Mammary epithelial cell (primary cell): ENCODE data around the gene TMEM97.

Source experiments
- CTCF ChIP-seq, 2 donors: IDR thresholded peaks in 1 of 2; conservative IDR thresholded peaks in 1 of 2; 2 replicates each; pipeline ENCODE4 v1.5.1; 2011 to 2012; ENCODE audit warnings: inconsistent platforms in 2 of 2, low read length in 2 of 2, mild to moderate bottlenecking in 2 of 2, control low read depth in 1 of 2, low read depth in 1 of 2; ENCODE audit not compliant: insufficient read depth in 1 of 2; ENCODE audit errors: extremely low read depth in 1 of 2
- EZH2 ChIP-seq: IDR thresholded peaks from 2 replicates; pipeline ENCODE4 v1.6.1; 2012; ENCODE audit warnings: low read length, inconsistent platforms, borderline replicate concordance

- no peak for TF ChIP-seq CTCF (conservative IDR thresholded peaks at IDR 0.05 in 1 of 2, IDR thresholded peaks at IDR 0.05 in 1 of 2; ENCODE audit: extremely low read depth in 1 of 2, insufficient read depth in 1 of 2, low read depth in 1 of 2, low read length in 2 of 2)
- no peak for TF ChIP-seq EZH2
Observed at GRCh38 chr17:28331891-28332420, 13.0 kb downstream of the TMEM97 start.
